HepG2 (cell line): ENCODE data around the gene METTL6. TPM values are rescaled to one million over a fixed set of nuclear protein-coding genes. Genes with fewer than 3 reads are reported as not detected.

Source experiments
- ATAC-seq: fragments of 200-7000 bp; cut with Tn5 transposase; 3 replicates; pipeline ENCODE4 v1.9.1; 2020; ENCODE audit warnings: mild to moderate bottlenecking, moderate library complexity
- BruUV-seq: library from RNA; stranded (reverse); fragments of 400-500 nt; replicated peaks from 2 replicates; lab custom pipeline; 2021; lab: Mats Ljungman, UMichigan
- CTCF ChIA-PET: fragments of 300-600 bp; formaldehyde crosslinking; extraction: SDS; loops from one replicate; lab custom pipeline; 2021; ENCODE audit warnings: low total read pairs, inconsistent platforms, low intra/inter-chr PET ratio; lab: Yijun Ruan, JAX
- POLR2A ChIA-PET: fragments of 350-600 bp; sonication (Branson Sonifier 250); formaldehyde crosslinking; loops from one replicate; lab custom pipeline; 2020; ENCODE audit warnings: antibody characterized with exemption, inconsistent platforms; lab: Yijun Ruan, JAX
- DNase-seq: peaks from one replicate; pipeline ENCODE4 v3.0.0-alpha.2; 2015; ENCODE audit warnings: low spot score
- FAIRE-seq: peaks from 3 replicates; lab custom pipeline; 2011; peaks lifted over from hg19 to GRCh38; lab: Jason Lieb, UNC
- H2AFZ ChIP-seq: one replicate; pipeline ENCODE4 v1.6.1; 2011; ENCODE audit warnings: low read length, inconsistent platforms
- H3K27ac ChIP-seq: fragments of 300-600 bp; 3 replicates; pipeline ENCODE4 v1.8.0; 2011; ENCODE audit warnings: mixed run types, mild to moderate bottlenecking, mixed read lengths, low read length, inconsistent platforms; ENCODE audit not compliant: insufficient read depth; ENCODE audit errors: extremely low read length
- H3K27me3 ChIP-seq, 2 experiments: fragments of 200-600 bp in 1 of 2; 2 replicates in 1 of 2; 3 replicates in 1 of 2; pipeline versions ENCODE4 v1.6.0 to v1.8.0; 2011; ENCODE audit warnings: low read length in 2 of 2, mild to moderate bottlenecking in 2 of 2, moderate library complexity in 2 of 2, inconsistent platforms in 1 of 2; ENCODE audit not compliant: insufficient read depth in 2 of 2, control insufficient read depth in 1 of 2
- H3K36me3 ChIP-seq, 2 experiments: fragments of 200-600 bp in 1 of 2; replicated peaks in 1 of 2; 2 replicates in 1 of 2; 3 replicates in 1 of 2; pipeline versions ENCODE4 v1.5.1 to v1.8.0; 2011; ENCODE audit warnings: low read length in 2 of 2, inconsistent platforms in 1 of 2; ENCODE audit not compliant: insufficient read depth in 2 of 2, control insufficient read depth in 1 of 2
- H3K4me1 ChIP-seq: 2 replicates; pipeline ENCODE4 v1.5.1; 2012; ENCODE audit warnings: low read length, inconsistent platforms; ENCODE audit not compliant: insufficient read depth
- H3K4me2 ChIP-seq: 2 replicates; pipeline ENCODE4 v1.6.0; 2011; ENCODE audit warnings: low read depth, low read length, inconsistent platforms
- H3K4me3 ChIP-seq, 3 experiments: fragments of 200-600 bp in 1 of 3; sonication (generic), shearing (Covaris generic) in 1 of 3; replicated peaks in 1 of 3; 2 replicates each; pipeline ENCODE4 v1.5.1; 2011 to 2016; ENCODE audit warnings: low read length in 3 of 3, inconsistent platforms in 2 of 3, low read depth in 2 of 3, mild to moderate bottlenecking in 2 of 3, control low read depth in 1 of 3, mixed read lengths in 1 of 3; ENCODE audit not compliant: insufficient read depth in 1 of 3
- H3K79me2 ChIP-seq: one replicate; pipeline ENCODE4 v1.6.1; 2011; ENCODE audit warnings: low read length, inconsistent platforms; ENCODE audit not compliant: insufficient read depth
- H3K9ac ChIP-seq: 2 replicates; pipeline ENCODE4 v1.6.0; 2011; ENCODE audit warnings: mild to moderate bottlenecking, low read depth, low read length, inconsistent platforms; ENCODE audit not compliant: insufficient read depth
- H3K9me3 ChIP-seq: 2 replicates; pipeline ENCODE4 v1.5.1; 2012; ENCODE audit warnings: mild to moderate bottlenecking, low read length
- H4K20me1 ChIP-seq: 2 replicates; pipeline ENCODE4 v1.6.0; 2011; ENCODE audit warnings: inconsistent platforms, mild to moderate bottlenecking, low read length, moderate library complexity; ENCODE audit not compliant: insufficient read depth
- GTF2F1 ChIP-seq: fragments of 150-350 bp; IDR thresholded peaks from 2 replicates; pipeline ENCODE4 v1.6.1; 2014; ENCODE audit warnings: low read length
- HMG20B ChIP-seq: conservative IDR thresholded peaks from 2 replicates; pipeline ENCODE4 v1.6.1; 2016; ENCODE audit warnings: missing genetic modification reagents, missing compliant biosample characterization
- HOXA5 ChIP-seq: sonication (generic); formaldehyde crosslinking; IDR thresholded peaks from 2 replicates; pipeline ENCODE4 v1.4.0; 2020; ENCODE audit warnings: missing genetic modification reagents
- UBTF ChIP-seq: sonication (generic); formaldehyde crosslinking; IDR thresholded peaks from 2 replicates; pipeline ENCODE4 v1.4.0; 2020; ENCODE audit warnings: mild to moderate bottlenecking, missing genetic modification reagents
- ZBTB44 ChIP-seq: sonication (generic); formaldehyde crosslinking; IDR thresholded peaks from 2 replicates; pipeline ENCODE4 v1.4.0; 2020; ENCODE audit warnings: missing genetic modification reagents
- ZHX1 ChIP-seq: sonication (generic); formaldehyde crosslinking; IDR thresholded peaks from 2 replicates; pipeline ENCODE4 v1.8.1; 2022; ENCODE audit warnings: low read depth, mild to moderate bottlenecking, missing genetic modification reagents
- ZNF616 ChIP-seq: sonication (generic); formaldehyde crosslinking; IDR thresholded peaks from 2 replicates; pipeline ENCODE4 v1.5.0; 2020; ENCODE audit warnings: low read depth, mild to moderate bottlenecking, missing genetic modification reagents
- ZSCAN5A ChIP-seq: sonication (generic); formaldehyde crosslinking; IDR thresholded peaks from 2 replicates; pipeline ENCODE4 v1.8.0; 2022; ENCODE audit warnings: mild to moderate bottlenecking, missing genetic modification reagents, borderline replicate concordance
- WGBS: methylation state at CpG from one replicate; pipeline ENCODE4 v1.1.6; 2017; ENCODE audit warnings: low lambda C conversion rate; 5-methylcytosine and 5-hydroxymethylcytosine counted together
- in situ Hi-C: cut with HindIII; loops from 2 replicates; pipeline ENCODE4 v1.10.0; 2017; ENCODE audit warnings: low pct_unique_long_range_greater_than_20kb; ENCODE audit not compliant: extremely low pct_ligation_motif_present
- intact Hi-C: fragments of 100-400 bp; cut with micrococcal nuclease; formaldehyde crosslinking; loops from one replicate; pipeline ENCODE4 v1.10.0; 2022; ENCODE audit not compliant: unreplicated experiment
- polyA plus RNA-seq, 8 experiments: library from polyadenylated mRNA; depleted of rRNA in 3 of 8; stranded (reverse) in 7 of 8; unstranded in 1 of 8; fragments of >200 nt; fragmentation: Illumina TruSeq in 4 of 8; extraction: Trizol in 4 of 8; gene quantifications; 2 replicates each; pipeline versions ENCODE4 v1.2.1 to v1.2.3, GENCODE V29; 2011 to 2016; ENCODE audit warnings: low read depth in 4 of 8, missing spikeins in 1 of 8, mixed read lengths in 1 of 8; ENCODE audit not compliant: insufficient read depth in 1 of 8
- total RNA-seq, 5 experiments: library from RNA; depleted of rRNA; stranded (reverse); fragments of >200 nt; fragmentation: Illumina TruSeq; extraction: Trizol; gene quantifications; 2 replicates each; pipeline ENCODE4 v1.2.3, GENCODE V29; 2016; ENCODE audit warnings: low read depth in 1 of 5

The METTL6 gene
- total and polyA plus RNA-seq, 2 of the 13 experiments (the other 11 are each of a cell fraction or from before 2014, with no cell fraction given) = 17.2 to 29.4 TPM

GRCh38 chr3:15460891-15461531 is 33.7 kb upstream of the METTL6 start:
- H3K27me3 ChIP-seq = no peaks in the 10 kb centered on the region
- H3K4me1 ChIP-seq = peaks cover 7% of the 10 kb centered on the region
- WGBS = 10% methylated on average over 4 of the region's 4 CpGs
- H3K4me3 ChIP-seq = no peak overlapping the region
- H3K9ac ChIP-seq = no peak overlapping the region
- H3K9me3 ChIP-seq = no peaks in the 10 kb centered on the region
- ATAC-seq (peak; percentile 37; the same call in 2 of the 3 replicates), FAIRE-seq (no peak), DNase-seq (no peak)
- H4K20me1 ChIP-seq = no peaks in the 10 kb centered on the region
- in situ Hi-C loops (no loop called here), intact Hi-C loops (no loop called here)
- ChIA-PET POLR2A (no interaction called here), CTCF (no interaction called here)
- no peak for TF ChIP-seq ZSCAN5A (CRISPR knock-in tag)
- TF ChIP-seq HMG20B (CRISPR knock-in tag) = no peak
- no peak for TF ChIP-seq GTF2F1
- TF ChIP-seq ZBTB44 (CRISPR knock-in tag) = no peak
- TF ChIP-seq ZHX1 (CRISPR knock-in tag) = no peak
- TF ChIP-seq UBTF = no peak
- TF ChIP-seq ZNF616 (CRISPR knock-in tag) = no peak
- no peak for TF ChIP-seq HOXA5 (CRISPR knock-in tag)
- H3K36me3 ChIP-seq = no peaks in the 10 kb centered on the region
- BruUV-seq = no TSS peak
- no peak overlapping the region for H3K4me2 ChIP-seq
- H3K79me2 ChIP-seq = no peaks in the 10 kb centered on the region
- no peak overlapping the region for H2AFZ ChIP-seq
- no peak overlapping the region for H3K27ac ChIP-seq
